Hepatocyte (in vitro differentiated cells): ENCODE data around the gene CHRNB4. TPM values are rescaled to one million over a fixed set of nuclear protein-coding genes. Genes with fewer than 3 reads are reported as not detected.

Experiments
- DNase-seq: peaks from one replicate; pipeline ENCODE4 v3.0.0-alpha.2; 2016; ENCODE audit warnings: low spot score
- H2AFZ ChIP-seq: fragments of 200-600 bp; sonication (generic); 2 replicates; pipeline ENCODE4 v1.6.0; 2016; ENCODE audit warnings: antibody characterized with exemption, mild to moderate bottlenecking
- H3K27ac ChIP-seq: fragments of 200-600 bp; sonication (generic); 2 replicates; pipeline ENCODE4 v1.5.1; 2016; ENCODE audit warnings: mild to moderate bottlenecking
- H3K27me3 ChIP-seq: fragments of 200-600 bp; sonication (generic); 2 replicates; pipeline ENCODE4 v1.6.1; 2016
- H3K36me3 ChIP-seq: fragments of 200-600 bp; sonication (generic); replicated peaks from 2 replicates; pipeline ENCODE4 v1.5.1; 2016; ENCODE audit warnings: low read depth; ENCODE audit not compliant: insufficient read depth
- H3K4me1 ChIP-seq: fragments of 200-600 bp; sonication (generic); 2 replicates; pipeline ENCODE4 v1.5.1; 2016; ENCODE audit warnings: mild to moderate bottlenecking, moderate library complexity; ENCODE audit not compliant: insufficient read depth
- H3K4me2 ChIP-seq: fragments of 200-600 bp; sonication (generic); 2 replicates; pipeline ENCODE4 v1.6.0; 2016
- H3K4me3 ChIP-seq: fragments of 200-600 bp; sonication (generic); 2 replicates; pipeline ENCODE4 v1.5.1; 2016; ENCODE audit warnings: mild to moderate bottlenecking
- H3K79me2 ChIP-seq: fragments of 200-600 bp; sonication (generic); 2 replicates; pipeline ENCODE4 v1.6.0; 2017; ENCODE audit warnings: mild to moderate bottlenecking
- H3K9me2 ChIP-seq: fragments of 200-600 bp; sonication (generic); replicated peaks from 2 replicates; pipeline ENCODE4 v1.6.0; 2017; ENCODE audit warnings: mild to moderate bottlenecking; ENCODE audit not compliant: insufficient read depth
- H3K9me3 ChIP-seq: fragments of 200-600 bp; sonication (generic); 2 replicates; pipeline ENCODE4 v1.5.1; 2016; ENCODE audit warnings: low read depth, mild to moderate bottlenecking
- H4K20me1 ChIP-seq: fragments of 200-600 bp; sonication (generic); 2 replicates; pipeline ENCODE4 v1.6.0; 2016; ENCODE audit warnings: mild to moderate bottlenecking; ENCODE audit not compliant: insufficient read depth, poor library complexity, severe bottlenecking
- CTCF ChIP-seq: fragments of 200-600 bp; sonication (generic); IDR thresholded peaks from 2 replicates; pipeline ENCODE4 v1.5.1; 2016; ENCODE audit warnings: antibody characterized with exemption, mild to moderate bottlenecking; ENCODE audit not compliant: poor library complexity
- EZH2 ChIP-seq: fragments of 200-600 bp; sonication (generic); IDR thresholded peaks from 2 replicates; pipeline ENCODE4 v1.6.1; 2016; ENCODE audit warnings: antibody characterized with exemption, mild to moderate bottlenecking, borderline replicate concordance
- EZH2phosphoT487 ChIP-seq: fragments of 200-600 bp; sonication (generic); IDR thresholded peaks from one replicate; pipeline ENCODE4 v1.6.1; 2018; ENCODE audit warnings: antibody characterized with exemption, mild to moderate bottlenecking, low read depth, moderate library complexity; ENCODE audit not compliant: unreplicated experiment, severe bottlenecking
- WGBS: methylation state at CpG from one replicate; pipeline ENCODE4 v1.1.6; 2016; ENCODE audit warnings: low lambda C conversion rate; ENCODE audit errors: missing lambda C conversion rate; 5-methylcytosine and 5-hydroxymethylcytosine counted together
- polyA plus RNA-seq: library from polyadenylated mRNA; unstranded; fragments of >200 nt; fragmentation: Nextera tagmentation; extraction: Ambion mirVana; gene quantifications from 2 replicates; pipeline ENCODE4 v1.2.1, GENCODE V29; 2016
- total RNA-seq: library from RNA; depleted of rRNA; stranded (reverse); fragments of >200 nt; gene quantifications from 2 replicates; pipeline ENCODE4 v1.2.3, GENCODE V29; 2014

Gene CHRNB4
- total and polyA plus RNA-seq, 2 experiments from 2014 or later = 0.48 TPM; not detected in 1

- H3K79me2 ChIP-seq = no peaks in the 10 kb centered on the region
- H3K9me2 ChIP-seq = no peaks in the 10 kb centered on the region
- 85% methylated on average over 12 of the region's 12 CpGs for WGBS
- no peak overlapping the region for H3K4me2 ChIP-seq
- no peaks in the 10 kb centered on the region for H3K4me1 ChIP-seq
- DNase-seq = no peak
- H3K27ac ChIP-seq = no peak overlapping the region
- H3K4me3 ChIP-seq = no peak overlapping the region
- no peaks in the 10 kb centered on the region for H4K20me1 ChIP-seq
- TF ChIP-seq EZH2phosphoT487 (no peak), CTCF (no peak), EZH2 (no peak)
- no peaks in the 10 kb centered on the region for H3K36me3 ChIP-seq
- peaks cover 52% of the 10 kb centered on the region for H3K27me3 ChIP-seq
- H2AFZ ChIP-seq = no peak overlapping the region
- no peaks in the 10 kb centered on the region for H3K9me3 ChIP-seq
These were observed 15.3 kb downstream of the CHRNB4 start for GRCh38 chr15:78625606-78626280.

- Histone ChIP-seq H4K20me1 (no peaks in the 10 kb centered on the region), H3K27me3 (peaks cover 60% of the 10 kb centered on the region), H3K4me1 (no peaks in the 10 kb centered on the region), H3K9me3 (no peaks in the 10 kb centered on the region), H3K4me2 (no peak overlapping the region), H3K79me2 (no peaks in the 10 kb centered on the region), H3K4me3 (no peak overlapping the region), H3K36me3 (no peaks in the 10 kb centered on the region), H2AFZ (no peak overlapping the region), H3K9me2 (no peaks in the 10 kb centered on the region), H3K27ac (no peak overlapping the region)
- 92% methylated on average over 17 of the region's 17 CpGs for WGBS
- TF ChIP-seq CTCF (no peak), EZH2phosphoT487 (no peak), EZH2 (no peak)
- no peak for DNase-seq
These were observed 16.1 kb downstream of the CHRNB4 start for GRCh38 chr15:78624651-78625590.

- peaks cover 70% of the 10 kb centered on the region for H3K27me3 ChIP-seq
- WGBS = 87% methylated on average over 7 of the region's 7 CpGs
- no peak for TF ChIP-seq EZH2phosphoT487
- no peak for TF ChIP-seq EZH2
- no peak for TF ChIP-seq CTCF
These were observed 17.1 kb downstream of the CHRNB4 start for GRCh38 chr15:78623786-78624497.

More at GRCh38 chr15:78623786-78624497, 17.1 kb downstream of the CHRNB4 start:
- Histone ChIP-seq H3K79me2 (no peaks in the 10 kb centered on the region), H3K4me1 (no peaks in the 10 kb centered on the region), H2AFZ (no peak overlapping the region), H3K4me3 (no peak overlapping the region), H3K27ac (no peak overlapping the region), H4K20me1 (no peaks in the 10 kb centered on the region), H3K4me2 (no peak overlapping the region), H3K9me3 (no peaks in the 10 kb centered on the region), H3K9me2 (no peaks in the 10 kb centered on the region), H3K36me3 (no peaks in the 10 kb centered on the region)
- no peak for DNase-seq
